Parathyroid adenoma (tissue), 2 donors: Measurements from ENCODE around the gene CDC45.
"Not testable (repeated sequence)": the region's sequence is repeated elsewhere in the genome, so short reads cannot be mapped to it uniquely, and the experiment has no call there.

ENCODE experiments used
- H2AFZ ChIP-seq: fragments of 300-600 bp; sonication (generic); one replicate; pipeline ENCODE4 v1.7.0; 2017; ENCODE audit warnings: antibody characterized with exemption, mild to moderate bottlenecking
- H3K27ac ChIP-seq: fragments of 300-600 bp; sonication (generic); one replicate; pipeline ENCODE4 v1.7.0; 2017
- H3K27me3 ChIP-seq: fragments of 300-600 bp; sonication (generic); one replicate; pipeline ENCODE4 v1.7.0; 2017; ENCODE audit warnings: low read length; ENCODE audit not compliant: control insufficient read depth, insufficient read depth
- H3K36me3 ChIP-seq: fragments of 300-600 bp; sonication (generic); one replicate; pipeline ENCODE4 v1.7.0; 2017; ENCODE audit warnings: low read length; ENCODE audit not compliant: control insufficient read depth, insufficient read depth
- H3K4me1 ChIP-seq: fragments of 300-600 bp; sonication (generic); one replicate; pipeline ENCODE4 v1.7.0; 2017; ENCODE audit warnings: control low read depth
- H3K4me2 ChIP-seq: fragments of 300-600 bp; sonication (generic); one replicate; pipeline ENCODE4 v1.7.0; 2017; ENCODE audit warnings: low read length
- H3K4me3 ChIP-seq: fragments of 300-600 bp; sonication (generic); one replicate; pipeline ENCODE4 v1.7.0; 2017; ENCODE audit warnings: low read depth, low read length
- H3K79me2 ChIP-seq: fragments of 300-600 bp; sonication (generic); one replicate; pipeline ENCODE4 v1.7.0; 2017; ENCODE audit warnings: control low read depth
- H3K9ac ChIP-seq: fragments of 300-600 bp; sonication (generic); one replicate; pipeline ENCODE4 v1.7.0; 2017; ENCODE audit warnings: mild to moderate bottlenecking
- H3K9me3 ChIP-seq: fragments of 300-600 bp; sonication (generic); one replicate; pipeline ENCODE4 v1.7.0; 2017; ENCODE audit warnings: low read length; ENCODE audit not compliant: control insufficient read depth
- CTCF ChIP-seq: fragments of 300-600 bp; sonication (generic); IDR thresholded peaks from one replicate; pipeline ENCODE4 v1.7.0; 2017; ENCODE audit warnings: antibody characterized with exemption, mild to moderate bottlenecking
- donor health status: primary hyperparathyroidism.

Gene CDC45

GRCh38 chr22:19527861-19528417, 48.2 kb downstream of the CDC45 start:
- H3K36me3 ChIP-seq: no peaks in the 10 kb centered on the region
- H3K9me3 ChIP-seq: no peaks in the 10 kb centered on the region
- no peaks in the 10 kb centered on the region for H3K4me1 ChIP-seq
- TF ChIP-seq CTCF: no peak
- no peak overlapping the region for H3K9ac ChIP-seq
- H3K4me2 ChIP-seq: no peak overlapping the region
- H3K79me2 ChIP-seq: no peaks in the 10 kb centered on the region
- H2AFZ ChIP-seq: no peak overlapping the region
- H3K4me3 ChIP-seq: no peak overlapping the region
- H3K27ac ChIP-seq: no peak overlapping the region
- peaks cover 5% of the 10 kb centered on the region for H3K27me3 ChIP-seq

GRCh38 chr22:19529811-19530210, 50.1 kb downstream of the CDC45 start:
- Histone ChIP-seq H3K4me3 (no peak overlapping the region), H3K79me2 (no peaks in the 10 kb centered on the region), H3K27me3 (no peaks in the 10 kb centered on the region), H3K4me2 (no peak overlapping the region), H3K9ac (no peak overlapping the region), H3K9me3 (no peaks in the 10 kb centered on the region), H3K4me1 (no peaks in the 10 kb centered on the region), H3K36me3 (no peaks in the 10 kb centered on the region), H2AFZ (no peak overlapping the region), H3K27ac (no peak overlapping the region)
- TF ChIP-seq CTCF: no peak

- H3K4me3 ChIP-seq: no peak overlapping the region
- H3K4me2 ChIP-seq: no peak overlapping the region
- no peaks in the 10 kb centered on the region for H3K79me2 ChIP-seq
- TF ChIP-seq CTCF: no peak
- H3K9ac ChIP-seq: no peak overlapping the region
- no peaks in the 10 kb centered on the region for H3K4me1 ChIP-seq
- no peaks in the 10 kb centered on the region for H3K9me3 ChIP-seq
- no peaks in the 10 kb centered on the region for H3K27me3 ChIP-seq
- no peaks in the 10 kb centered on the region for H3K36me3 ChIP-seq
- no peak overlapping the region for H2AFZ ChIP-seq
- H3K27ac ChIP-seq: no peak overlapping the region
Measured at GRCh38 chr22:19530751-19531150, 51.0 kb downstream of the CDC45 start.

GRCh38 chr22:19531327-19531726, 51.6 kb downstream of the CDC45 start:
- H3K4me3 ChIP-seq, H2AFZ ChIP-seq, H3K27ac ChIP-seq, H3K4me2 ChIP-seq, H3K36me3 ChIP-seq, H3K4me1 ChIP-seq, H3K27me3 ChIP-seq, H3K9me3 ChIP-seq, H3K79me2 ChIP-seq, H3K9ac ChIP-seq: not testable (repeated sequence)

- Histone ChIP-seq H3K4me2 (no peak overlapping the region), H3K4me3 (no peak overlapping the region), H3K79me2 (no peaks in the 10 kb centered on the region), H3K9me3 (no peaks in the 10 kb centered on the region), H3K36me3 (no peaks in the 10 kb centered on the region), H3K27ac (no peak overlapping the region), H3K27me3 (no peaks in the 10 kb centered on the region), H3K4me1 (no peaks in the 10 kb centered on the region), H3K9ac (no peak overlapping the region), H2AFZ (no peak overlapping the region)
- TF ChIP-seq CTCF: no peak
Measured at GRCh38 chr22:19533049-19533626, 53.4 kb downstream of the CDC45 start.
